Stimulated activated naive CD8-positive, alpha-beta T cell treated with anti-CD3 and anti-CD28 coated beads, Interleukin-15, Interleukin-2, amounts not matched to agents 100 ng/mL and 50 ng/mL, for 24 hours (primary cell): ENCODE data around the gene HIPK3.
"Not testable (repeated sequence)": the region's sequence is repeated elsewhere in the genome, so short reads cannot be mapped to it uniquely, and the experiment has no call there.

Source experiments
- H3K27ac Mint-ChIP-seq: one replicate; pipeline ENCODE4 v1.8.0; 2021; ENCODE audit warnings: mild to moderate bottlenecking, mixed read lengths
- H3K27me3 Mint-ChIP-seq: one replicate; pipeline ENCODE4 v1.8.0; 2021; ENCODE audit warnings: mixed read lengths
- H3K36me3 Mint-ChIP-seq: one replicate; pipeline ENCODE4 v1.8.0; 2021; ENCODE audit warnings: low read depth, mixed read lengths
- H3K4me1 Mint-ChIP-seq: one replicate; pipeline ENCODE4 v1.8.0; 2021; ENCODE audit warnings: low read depth, mixed read lengths
- H3K4me3 Mint-ChIP-seq: one replicate; pipeline ENCODE4 v1.8.0; 2021; ENCODE audit warnings: mild to moderate bottlenecking, mixed read lengths
- H3K9me3 Mint-ChIP-seq: one replicate; pipeline ENCODE4 v1.8.0; 2021; ENCODE audit warnings: mixed read lengths

The HIPK3 gene

GRCh38 chr11:33257160-33257896 is at the start of gene HIPK3:
Gene HIPK3, plus strand, starts transcription at chr11:33257381.
- Mint-ChIP-seq H3K36me3 (peaks cover 8% of the 10 kb centered on the region), H3K27ac (peak within 1 kb of the TSS; percentile 98), H3K4me1 (peaks cover 36% of the 10 kb centered on the region), H3K27me3 (no peaks in the 10 kb centered on the region), H3K4me3 (peak within 1 kb of the TSS; percentile 93), H3K9me3 (peaks cover 3% of the 10 kb centered on the region)

GRCh38 chr11:33207408-33207985 is 49.7 kb upstream of the HIPK3 start:
- Mint-ChIP-seq H3K27me3 (no peaks in the 10 kb centered on the region), H3K36me3 (no peaks in the 10 kb centered on the region), H3K4me1 (no peaks in the 10 kb centered on the region), H3K4me3 (no peak overlapping the region), H3K9me3 (no peaks in the 10 kb centered on the region), H3K27ac (no peak overlapping the region)

- Mint-ChIP-seq H3K4me1 (no peaks in the 10 kb centered on the region), H3K9me3 (no peaks in the 10 kb centered on the region), H3K4me3 (no peak overlapping the region), H3K27ac (no peak overlapping the region), H3K27me3 (no peaks in the 10 kb centered on the region), H3K36me3 (no peaks in the 10 kb centered on the region)
Measured at GRCh38 chr11:33208150-33208549, 49.0 kb upstream of the HIPK3 start.

- Mint-ChIP-seq H3K27ac (no peak overlapping the region), H3K27me3 (no peaks in the 10 kb centered on the region), H3K4me3 (no peak overlapping the region), H3K9me3 (no peaks in the 10 kb centered on the region), H3K4me1 (no peaks in the 10 kb centered on the region), H3K36me3 (no peaks in the 10 kb centered on the region)
Measured at GRCh38 chr11:33211153-33211552, 46.0 kb upstream of the HIPK3 start.

- H3K36me3 Mint-ChIP-seq: no peaks in the 10 kb centered on the region
- H3K4me1 Mint-ChIP-seq: no peaks in the 10 kb centered on the region
- H3K27ac Mint-ChIP-seq: no peak overlapping the region
- H3K27me3 Mint-ChIP-seq: no peaks in the 10 kb centered on the region
- no peak overlapping the region for H3K4me3 Mint-ChIP-seq
- H3K9me3 Mint-ChIP-seq: no peaks in the 10 kb centered on the region
Measured at GRCh38 chr11:33211580-33211979, 45.6 kb upstream of the HIPK3 start.

- no peaks in the 10 kb centered on the region for H3K36me3 Mint-ChIP-seq
- H3K9me3 Mint-ChIP-seq: no peaks in the 10 kb centered on the region
- no peak overlapping the region for H3K27ac Mint-ChIP-seq
- H3K4me1 Mint-ChIP-seq: no peaks in the 10 kb centered on the region
- no peaks in the 10 kb centered on the region for H3K27me3 Mint-ChIP-seq
- H3K4me3 Mint-ChIP-seq: no peak overlapping the region
Measured at GRCh38 chr11:33214187-33214586, 43.0 kb upstream of the HIPK3 start.

- H3K9me3 Mint-ChIP-seq: no peaks in the 10 kb centered on the region
Measured at GRCh38 chr11:33214767-33215166, 42.4 kb upstream of the HIPK3 start.

GRCh38 chr11:33216676-33217075 is 40.5 kb upstream of the HIPK3 start:
- H3K36me3 Mint-ChIP-seq, H3K27me3 Mint-ChIP-seq, H3K27ac Mint-ChIP-seq, H3K9me3 Mint-ChIP-seq, H3K4me3 Mint-ChIP-seq, H3K4me1 Mint-ChIP-seq: not testable (repeated sequence)

More at GRCh38 chr11:33214767-33215166, 42.4 kb upstream of the HIPK3 start:
- Mint-ChIP-seq H3K4me1 (no peaks in the 10 kb centered on the region), H3K36me3 (no peaks in the 10 kb centered on the region), H3K4me3 (no peak overlapping the region), H3K27me3 (no peaks in the 10 kb centered on the region), H3K27ac (no peak overlapping the region)

- Mint-ChIP-seq H3K4me3 (no peak overlapping the region), H3K4me1 (no peaks in the 10 kb centered on the region), H3K27ac (no peak overlapping the region), H3K9me3 (no peaks in the 10 kb centered on the region), H3K36me3 (no peaks in the 10 kb centered on the region), H3K27me3 (no peaks in the 10 kb centered on the region)
Measured at GRCh38 chr11:33222052-33222750, 35.0 kb upstream of the HIPK3 start.

GRCh38 chr11:33225371-33225770 is 31.8 kb upstream of the HIPK3 start:
- Mint-ChIP-seq H3K27ac (no peak overlapping the region), H3K4me1 (no peaks in the 10 kb centered on the region), H3K36me3 (no peaks in the 10 kb centered on the region), H3K4me3 (no peak overlapping the region), H3K9me3 (no peaks in the 10 kb centered on the region), H3K27me3 (no peaks in the 10 kb centered on the region)

- Mint-ChIP-seq H3K4me3 (no peak overlapping the region), H3K27ac (no peak overlapping the region), H3K27me3 (no peaks in the 10 kb centered on the region), H3K4me1 (no peaks in the 10 kb centered on the region), H3K9me3 (no peaks in the 10 kb centered on the region), H3K36me3 (no peaks in the 10 kb centered on the region)
Measured at GRCh38 chr11:33227578-33228261, 29.5 kb upstream of the HIPK3 start.

GRCh38 chr11:33234397-33235190 is 22.6 kb upstream of the HIPK3 start:
- no peaks in the 10 kb centered on the region for H3K36me3 Mint-ChIP-seq
- no peak overlapping the region for H3K4me3 Mint-ChIP-seq
- no peaks in the 10 kb centered on the region for H3K27me3 Mint-ChIP-seq
- no peaks in the 10 kb centered on the region for H3K4me1 Mint-ChIP-seq
- no peaks in the 10 kb centered on the region for H3K9me3 Mint-ChIP-seq
- no peak overlapping the region for H3K27ac Mint-ChIP-seq

GRCh38 chr11:33237039-33237597 is 20.1 kb upstream of the HIPK3 start:
- H3K9me3 Mint-ChIP-seq: no peaks in the 10 kb centered on the region
- H3K4me3 Mint-ChIP-seq: no peak overlapping the region

GRCh38 chr11:33242575-33242974 is 14.6 kb upstream of the HIPK3 start:
- peaks cover 8% of the 10 kb centered on the region for H3K27me3 Mint-ChIP-seq

More at GRCh38 chr11:33237039-33237597, 20.1 kb upstream of the HIPK3 start:
- H3K4me1 Mint-ChIP-seq: no peaks in the 10 kb centered on the region
- no peak overlapping the region for H3K27ac Mint-ChIP-seq
- no peaks in the 10 kb centered on the region for H3K36me3 Mint-ChIP-seq
- peaks cover under 1% of the 10 kb centered on the region for H3K27me3 Mint-ChIP-seq

More at GRCh38 chr11:33242575-33242974, 14.6 kb upstream of the HIPK3 start:
- Mint-ChIP-seq H3K27ac (no peak overlapping the region), H3K4me3 (no peak overlapping the region), H3K36me3 (peaks cover 3% of the 10 kb centered on the region), H3K4me1 (no peaks in the 10 kb centered on the region), H3K9me3 (peaks cover 6% of the 10 kb centered on the region)
